ENCODE measurements around the gene HDHD2.

Gene HDHD2

DNA sequence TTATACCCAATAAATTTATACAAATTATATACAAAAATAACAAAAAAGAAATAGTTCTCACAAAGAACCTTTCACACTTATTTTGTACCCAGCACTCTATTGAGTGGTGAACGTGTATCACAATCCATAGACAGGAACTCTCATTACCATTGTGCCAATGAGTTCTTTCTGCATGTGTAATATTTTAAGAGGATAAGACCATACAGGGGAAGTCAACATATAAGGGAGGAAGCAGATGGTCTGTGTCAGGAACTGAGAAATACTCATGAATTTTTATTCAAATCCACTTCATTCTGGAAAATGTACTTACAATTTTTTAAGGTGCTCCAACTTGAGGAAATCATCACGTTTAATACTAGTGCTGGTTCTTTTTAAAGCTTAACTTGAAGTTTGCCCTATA, 87.8 kb downstream of the HDHD2 start:
- DNase-seq (ENCODE audit: low read depth) = no peak
